Transverse colon (tissue), 4 donors: Measurements from ENCODE around the gene KATNB1.

ENCODE experiments used
- CTCF ChIP-seq, 5 experiments: fragments of 200-600 bp in 3 of 5; fragments of 450-650 bp in 2 of 5; sonication (generic) in 3 of 5; IDR thresholded peaks; 1 replicate in 2 of 5; 2 replicates in 3 of 5; pipeline ENCODE4 v1.5.1; 2016 to 2017; ENCODE audit warnings: antibody characterized with exemption in 5 of 5, inconsistent platforms in 3 of 5, mild to moderate bottlenecking in 2 of 5, moderate library complexity in 1 of 5
- POLR2AphosphoS5 ChIP-seq, 3 donors: sonication (generic); formaldehyde crosslinking; IDR thresholded peaks; one replicate each; pipeline ENCODE4 v1.6.1; 2016; ENCODE audit warnings: antibody characterized with exemption in 3 of 3

GRCh38 chr16:57778658-57779057 is 43.1 kb downstream of the KATNB1 start:
- TF ChIP-seq POLR2AphosphoS5 (IDR thresholded peaks at IDR 0.05) (no peak), CTCF (IDR thresholded peaks at IDR 0.05) (no peak)
